HG03571 (cell line): ENCODE data around the gene CYP4A11.
"Not testable (repeated sequence)": the region's sequence is repeated elsewhere in the genome, so short reads cannot be mapped to it uniquely, and the experiment has no call there.

Source experiments
- ATAC-seq: cut with Tn5 transposase; IDR thresholded peaks from one replicate; pipeline ENCODE4 v1.9.1; 2021; ENCODE audit not compliant: unreplicated experiment

Gene CYP4A11

GRCh38 chr1:46941135-46941694 is at the start of gene CYP4A11:
Gene CYP4A11, minus strand, starts transcription at chr1:46941476. Its CDS starts 43 bp downstream, at chr1:46941433.
- no peak for ATAC-seq

GRCh38 chr1:46990541-46990940 is 49.3 kb upstream of the CYP4A11 start:
- ATAC-seq: not testable (repeated sequence)

- ATAC-seq: no peak
Observed at GRCh38 chr1:46983830-46984586, 42.7 kb upstream of the CYP4A11 start.

- ATAC-seq: no peak
Observed at GRCh38 chr1:46983166-46983829, 42.0 kb upstream of the CYP4A11 start.

GRCh38 chr1:46969014-46969619 is 27.8 kb upstream of the CYP4A11 start:
- ATAC-seq: no peak

- not testable (repeated sequence) for ATAC-seq
Observed at GRCh38 chr1:46962272-46962671, 21.0 kb upstream of the CYP4A11 start.

GRCh38 chr1:46961066-46961758 is 19.9 kb upstream of the CYP4A11 start:
- ATAC-seq: no peak

- ATAC-seq: no peak
Observed at GRCh38 chr1:46960250-46960649, 19.0 kb upstream of the CYP4A11 start.

GRCh38 chr1:46955116-46955515 is 13.8 kb upstream of the CYP4A11 start:
- not testable (repeated sequence) for ATAC-seq

GRCh38 chr1:46953847-46954246 is 12.6 kb upstream of the CYP4A11 start:
- ATAC-seq: not testable (repeated sequence)

GRCh38 chr1:46949417-46949666 is 8.1 kb upstream of the CYP4A11 start:
- ATAC-seq: not testable (repeated sequence)

- ATAC-seq: no peak
Observed at GRCh38 chr1:46948629-46949416, 7.5 kb upstream of the CYP4A11 start.

GRCh38 chr1:46947706-46948105 is 6.4 kb upstream of the CYP4A11 start:
- ATAC-seq: not testable (repeated sequence)

GRCh38 chr1:46942086-46942485 is 810 bp upstream of the CYP4A11 start:
- no peak for ATAC-seq

GRCh38 chr1:46940307-46940706 is 969 bp downstream of the CYP4A11 start:
- no peak for ATAC-seq

- ATAC-seq: no peak
Observed at GRCh38 chr1:46937270-46937669, 4.0 kb downstream of the CYP4A11 start.

GRCh38 chr1:46936788-46937187 is 4.5 kb downstream of the CYP4A11 start:
- no peak for ATAC-seq

- not testable (repeated sequence) for ATAC-seq
Observed at GRCh38 chr1:46934852-46935251, 6.4 kb downstream of the CYP4A11 start.

- not testable (repeated sequence) for ATAC-seq
Observed at GRCh38 chr1:46932020-46932419, 9.3 kb downstream of the CYP4A11 start.

- no peak for ATAC-seq
Observed at GRCh38 chr1:46931151-46931550, 10.1 kb downstream of the CYP4A11 start.
